ENCODE measurements around the gene ANKRD31. TPM values are rescaled to one million over a fixed set of nuclear protein-coding genes. Genes with fewer than 3 reads are reported as not detected.
"Not testable (repeated sequence)": the region's sequence is repeated elsewhere in the genome, so short reads cannot be mapped to it uniquely, and the experiment has no call there.

ANKRD31 gene
- total RNA-seq, 1 experiment from 2014 or later = 0.17 TPM

DNA sequence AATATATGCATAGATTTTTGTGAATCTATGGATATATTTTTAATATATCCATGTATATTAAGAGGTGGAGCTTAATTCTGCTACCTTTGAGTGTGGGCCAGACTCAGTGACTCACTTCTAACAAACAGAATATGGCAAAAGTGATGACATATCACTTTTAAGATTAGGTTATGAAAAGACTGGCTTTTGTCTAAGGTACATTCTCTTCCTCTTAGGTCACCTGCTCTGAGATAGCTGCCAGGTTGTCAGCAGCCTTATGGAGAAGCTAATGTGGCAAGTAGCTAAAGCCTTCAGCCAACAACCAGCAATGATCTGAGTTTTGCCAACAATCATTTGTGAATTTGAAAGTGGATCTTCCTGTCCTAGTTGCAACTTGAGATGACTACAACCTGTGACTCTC is 83.8 kb downstream of the ANKRD31 start:
- DNase-seq (ENCODE audit: extremely low read depth, low read depth) = no peak

- no peak for DNase-seq (ENCODE audit: extremely low read depth, low read depth)
Measured at GRCh38 chr5:75148051-75148450, 88.6 kb downstream of the ANKRD31 start.

DNA sequence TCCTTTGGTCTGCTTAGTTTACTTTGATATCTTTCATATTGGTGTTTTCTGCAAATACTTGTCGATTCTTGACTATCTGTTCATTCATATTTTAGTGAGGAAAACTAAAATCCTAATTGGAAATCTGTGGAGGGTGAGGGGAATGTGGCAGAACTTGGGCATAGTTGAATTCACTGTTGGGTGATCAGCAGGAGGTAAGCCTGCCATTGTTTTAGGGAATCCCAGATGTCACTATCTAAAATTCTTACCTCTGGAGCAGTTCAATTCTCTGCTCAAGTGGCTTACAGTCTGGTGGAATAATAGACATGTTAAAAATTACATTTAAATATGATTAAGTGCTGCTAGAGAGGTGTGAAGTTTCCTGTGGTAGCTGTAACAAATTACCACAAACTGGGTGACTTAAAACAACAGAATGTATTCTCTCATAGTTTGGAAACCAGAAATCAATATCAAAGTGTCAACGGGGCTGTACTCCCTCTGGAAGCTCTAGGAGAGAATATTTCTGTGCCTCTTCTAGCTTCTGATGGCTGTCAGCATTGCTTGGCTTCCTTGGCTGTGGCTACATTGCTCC is 94.0 kb downstream of the ANKRD31 start:
- no peak for DNase-seq (ENCODE audit: extremely low read depth, low read depth)

DNA sequence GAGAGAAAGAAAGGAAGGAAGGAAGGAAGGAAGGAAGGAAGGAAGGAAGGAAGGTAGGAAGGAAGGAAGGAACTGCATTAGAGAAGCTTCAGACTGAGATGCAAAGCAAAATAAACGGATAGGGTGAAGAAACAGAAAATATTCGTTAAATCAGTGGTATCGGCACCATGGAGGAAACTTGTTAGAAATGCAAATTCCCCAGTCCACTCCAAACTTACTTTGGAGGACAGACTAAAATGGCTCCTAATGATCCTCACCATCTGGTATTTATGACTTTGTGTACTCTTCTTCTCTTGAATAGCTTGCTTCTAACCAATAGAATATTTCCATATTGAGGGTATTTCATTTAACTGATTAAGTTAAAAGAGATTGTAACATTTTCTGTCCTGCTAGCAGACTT is 96.4 kb downstream of the ANKRD31 start:
- DNase-seq (ENCODE audit: extremely low read depth, low read depth) = no peak

DNA sequence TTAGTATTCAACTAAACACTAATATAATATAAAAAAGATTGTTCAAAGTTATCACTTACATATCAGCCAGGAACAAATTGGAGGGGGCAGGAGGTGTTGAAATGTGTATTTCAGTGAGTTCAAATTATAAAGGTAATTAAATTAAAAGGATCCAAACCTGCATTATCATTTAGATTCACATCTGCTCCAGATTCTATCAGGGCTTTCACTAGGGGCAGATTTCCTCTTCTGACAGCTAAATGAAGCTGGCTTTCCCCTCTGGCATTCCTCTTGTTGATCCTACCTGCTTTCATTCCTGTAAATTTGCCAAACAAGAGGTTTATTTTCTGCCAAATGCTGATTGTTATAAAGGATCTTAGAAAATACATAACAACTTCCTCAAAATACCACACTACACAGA is 98.0 kb downstream of the ANKRD31 start:
- DNase-seq (ENCODE audit: extremely low read depth, low read depth) = no peak

DNA sequence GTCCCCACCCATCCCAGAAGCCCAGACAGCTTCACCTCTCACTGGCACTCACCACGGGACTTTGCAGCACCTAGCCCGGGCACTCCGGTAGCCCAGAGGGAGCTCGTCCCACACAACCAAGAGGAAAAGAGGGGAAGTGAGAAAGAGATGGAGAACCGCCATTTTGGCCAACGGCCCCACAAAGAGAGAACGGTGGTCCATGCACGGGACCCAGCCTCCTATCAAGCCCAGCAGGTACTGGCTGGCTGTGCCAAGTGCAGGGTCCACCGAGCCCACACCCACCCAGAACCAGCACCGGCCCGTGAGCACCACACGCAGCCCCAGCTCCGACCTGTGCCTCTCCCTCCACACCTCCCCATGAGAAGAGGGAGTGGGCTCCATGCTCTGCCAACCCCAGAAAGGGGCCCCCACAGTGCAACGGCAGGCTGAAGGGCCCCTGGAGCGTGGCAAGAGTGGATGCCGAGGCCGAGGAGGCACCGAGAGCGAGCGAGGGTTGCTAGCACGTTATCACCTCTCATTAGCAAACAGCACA is 105.8 kb downstream of the ANKRD31 start:
- DNase-seq (ENCODE audit: extremely low read depth, low read depth) = no peak

DNA sequence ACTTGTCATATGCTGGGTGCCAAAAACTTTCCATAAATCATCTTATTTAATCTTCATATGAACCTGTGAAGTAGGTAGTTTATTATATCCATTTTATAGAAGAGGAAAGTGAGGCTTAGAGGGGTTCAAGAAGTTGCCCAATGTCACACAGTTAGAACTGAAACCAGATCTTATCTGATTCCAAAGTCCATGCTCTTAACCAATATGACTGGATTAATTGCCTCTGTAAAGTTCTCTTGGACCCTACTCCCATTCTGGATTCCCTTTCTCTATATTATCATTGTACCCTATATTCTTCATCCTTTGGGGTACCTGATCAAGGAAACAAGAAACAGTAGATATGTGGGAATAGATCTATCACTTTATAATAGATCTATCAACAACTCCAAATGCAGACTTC is 119.8 kb downstream of the ANKRD31 start:
- no peak for DNase-seq (ENCODE audit: extremely low read depth, low read depth)

DNA sequence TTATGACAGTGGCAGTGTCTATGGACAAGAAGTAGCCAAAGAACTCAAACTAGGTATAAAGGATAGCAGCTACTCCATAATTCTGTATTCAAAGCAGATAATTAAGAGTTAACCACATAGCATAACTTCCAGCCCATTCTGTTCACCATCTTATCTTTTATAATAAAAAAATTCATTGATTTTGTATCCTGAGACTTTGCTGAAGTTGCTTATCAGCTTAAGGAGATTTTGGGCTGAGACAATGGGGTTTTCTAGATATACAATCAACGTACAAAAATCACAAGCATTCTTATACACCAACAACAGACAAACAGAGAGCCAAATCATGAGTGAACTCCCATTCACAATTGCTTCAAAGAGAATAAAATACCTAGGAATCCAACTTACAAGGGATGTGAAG is 122.4 kb downstream of the ANKRD31 start:
- DNase-seq (ENCODE audit: extremely low read depth, low read depth) = not testable (repeated sequence)

- DNase-seq (ENCODE audit: extremely low read depth, low read depth) = no peak
Measured at GRCh38 chr5:75113354-75114113, 123.1 kb downstream of the ANKRD31 start.

DNA sequence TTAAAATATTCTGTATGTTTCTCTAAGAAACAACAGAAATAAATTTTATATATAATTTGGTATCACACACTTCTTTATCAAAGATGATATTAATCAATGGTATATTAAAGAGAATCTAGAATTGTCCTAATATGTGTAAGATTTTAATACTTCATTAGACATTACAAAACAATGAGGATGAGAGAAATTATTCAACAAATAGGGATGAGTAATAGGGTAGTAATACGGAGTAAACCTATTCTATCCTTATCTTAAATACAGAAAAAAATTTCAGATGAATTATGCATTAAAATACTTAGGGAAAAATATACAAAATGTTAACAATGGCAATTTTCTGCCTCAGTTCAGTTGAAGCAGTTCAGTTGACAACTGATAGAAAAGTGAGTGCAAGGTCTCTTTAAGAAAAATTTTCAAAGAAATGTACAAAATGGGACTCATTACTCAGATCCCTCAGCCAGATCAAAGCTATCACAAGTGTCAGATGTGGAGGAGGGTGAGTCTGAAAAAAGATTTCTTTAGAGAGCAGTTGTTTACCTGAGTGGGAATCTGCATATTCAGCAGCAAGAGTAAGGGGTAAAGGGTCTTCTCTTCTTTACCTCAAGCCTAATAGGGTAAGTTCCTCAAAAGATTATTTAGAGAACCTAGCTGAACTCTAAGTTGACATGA is 127.6 kb downstream of the ANKRD31 start:
- no peak for DNase-seq (ENCODE audit: extremely low read depth, low read depth)

DNA sequence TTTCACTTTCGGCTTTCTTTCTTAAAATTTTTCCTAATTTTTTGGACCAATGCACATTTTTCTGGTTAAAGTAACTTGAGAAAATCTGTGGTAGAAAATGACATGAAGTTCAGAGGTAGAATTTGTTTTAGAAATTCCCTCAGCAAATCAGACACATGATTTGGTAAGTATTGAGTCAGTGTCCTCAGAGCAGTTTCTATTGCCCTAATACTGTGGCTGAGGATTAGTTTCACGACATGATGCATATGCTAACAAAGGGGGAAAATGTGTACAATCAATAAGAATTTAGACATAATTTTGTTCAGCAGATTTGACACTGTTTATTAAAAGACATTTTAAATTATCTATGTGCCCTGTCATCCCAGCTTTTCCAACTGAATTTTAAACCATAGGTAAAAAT is 128.2 kb downstream of the ANKRD31 start:
- DNase-seq (ENCODE audit: extremely low read depth, low read depth) = no peak

DNA sequence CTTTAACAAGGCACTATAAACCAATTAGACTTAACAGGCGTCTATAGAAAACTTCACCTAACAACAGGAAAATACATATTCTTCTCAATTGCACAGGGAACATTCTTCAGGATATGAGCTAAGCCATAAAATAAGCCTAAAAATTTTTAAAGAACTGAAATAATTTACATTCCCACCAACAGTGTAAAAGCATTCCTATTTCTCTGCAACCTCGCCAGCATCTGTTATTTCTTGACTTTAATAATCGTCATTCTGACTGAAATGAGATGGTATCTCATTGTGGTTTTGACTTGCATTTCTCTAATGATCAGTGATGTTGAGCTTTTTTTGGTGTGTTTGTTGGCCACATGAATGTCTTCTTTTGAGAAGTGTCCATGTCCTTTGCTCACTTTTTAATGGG is 140.7 kb downstream of the ANKRD31 start:
- not testable (repeated sequence) for DNase-seq (ENCODE audit: extremely low read depth, low read depth)

- no peak for DNase-seq (ENCODE audit: extremely low read depth, low read depth)
Measured at GRCh38 chr5:75091597-75091996, 145.1 kb downstream of the ANKRD31 start.

GRCh38 chr5:75089662-75090061 is 147.0 kb downstream of the ANKRD31 start:
- DNase-seq (ENCODE audit: extremely low read depth, low read depth) = no peak

- no peak for DNase-seq (ENCODE audit: extremely low read depth, low read depth)
Measured at GRCh38 chr5:75089137-75089536, 147.5 kb downstream of the ANKRD31 start.

DNA sequence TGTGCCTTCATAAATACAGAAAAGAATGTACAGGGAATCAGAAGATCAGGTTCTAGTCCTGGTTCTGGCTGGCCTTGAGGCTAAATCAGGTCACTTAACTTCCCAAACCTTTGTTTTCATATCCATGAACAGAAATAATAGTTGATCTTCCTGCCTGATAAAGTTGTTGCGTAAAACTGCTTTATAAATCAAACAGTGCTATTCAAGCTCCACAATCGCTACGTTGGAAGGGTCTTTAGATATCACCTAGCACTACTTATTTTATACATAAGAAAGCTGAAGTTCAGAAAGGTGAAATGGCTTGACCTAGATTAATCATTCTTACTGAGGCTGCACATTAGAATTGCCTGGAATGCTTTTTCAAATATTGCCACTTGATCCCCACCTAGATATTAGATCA is 148.0 kb downstream of the ANKRD31 start:
- DNase-seq (ENCODE audit: extremely low read depth, low read depth) = no peak

GRCh38 chr5:75081510-75081909 is 155.2 kb downstream of the ANKRD31 start:
- DNase-seq (ENCODE audit: extremely low read depth, low read depth) = no peak

GRCh38 chr5:75079346-75079745 is 157.3 kb downstream of the ANKRD31 start:
- DNase-seq (ENCODE audit: extremely low read depth, low read depth) = not testable (repeated sequence)

- no peak for DNase-seq (ENCODE audit: extremely low read depth, low read depth)
Measured at GRCh38 chr5:75078027-75078426, 158.7 kb downstream of the ANKRD31 start.

- no peak for DNase-seq (ENCODE audit: extremely low read depth, low read depth)
Measured at GRCh38 chr5:75072061-75072460, 164.6 kb downstream of the ANKRD31 start.

GRCh38 chr5:75071100-75071499 is 165.6 kb downstream of the ANKRD31 start:
- no peak for DNase-seq (ENCODE audit: extremely low read depth, low read depth)

DNA sequence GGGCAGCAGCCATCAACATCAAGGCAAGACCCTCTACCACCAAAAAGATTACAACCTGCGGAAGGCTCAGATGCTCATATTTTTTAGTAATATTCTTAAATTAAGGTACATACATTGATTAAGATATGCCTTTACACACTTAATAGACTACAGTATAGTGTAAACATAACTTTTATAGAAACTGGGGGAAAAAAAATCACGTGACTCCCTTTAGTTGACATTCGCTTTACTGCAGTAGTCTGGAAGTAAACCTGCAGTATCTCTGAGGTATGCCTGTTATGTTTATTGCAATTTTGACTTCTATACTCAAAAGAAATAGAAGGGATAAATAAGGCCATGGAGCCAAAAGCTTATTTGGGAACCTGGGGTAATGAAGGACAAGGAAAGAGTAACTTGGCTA is 169.2 kb downstream of the ANKRD31 start:
- DNase-seq (ENCODE audit: extremely low read depth, low read depth) = no peak
